Activated B cell treated with CpG ODN at 0.5 μM for 24 hours (primary cell): ENCODE data around the gene ICA1. TPM values are rescaled to one million over a fixed set of nuclear protein-coding genes. Genes with fewer than 3 reads are reported as not detected.
"Not testable (repeated sequence)": the region's sequence is repeated elsewhere in the genome, so short reads cannot be mapped to it uniquely, and the experiment has no call there.

Experiments used
- ATAC-seq: fragments of 200-7000 bp; cut with Tn5 transposase; one replicate; pipeline ENCODE4 v1.10.0; 2021; ENCODE audit warnings: low read depth, mild to moderate bottlenecking, moderate library complexity
- CTCF ChIA-PET: fragments of 350-600 bp; sonication (Branson Sonifier 250); formaldehyde crosslinking; loops from one replicate; lab custom pipeline; 2021; ENCODE audit warnings: antibody characterized with exemption; lab: Charles Lee
- POLR2A ChIA-PET: fragments of 350-600 bp; sonication (Branson Sonifier 250); formaldehyde crosslinking; loops from one replicate; lab custom pipeline; 2021; ENCODE audit warnings: antibody characterized with exemption; lab: Charles Lee
- DNase-seq: peaks from one replicate; pipeline ENCODE4 v3.0.0; 2022
- H3K27ac Mint-ChIP-seq: one replicate; pipeline ENCODE4 v1.8.0; 2020; ENCODE audit warnings: mixed read lengths
- H3K27me3 Mint-ChIP-seq: one replicate; pipeline ENCODE4 v1.8.0; 2021; ENCODE audit warnings: mixed read lengths
- H3K36me3 Mint-ChIP-seq: one replicate; pipeline ENCODE4 v1.8.0; 2021; ENCODE audit warnings: low read depth, mixed read lengths
- H3K4me1 Mint-ChIP-seq: one replicate; pipeline ENCODE4 v1.8.0; 2021; ENCODE audit warnings: mixed read lengths
- H3K4me3 Mint-ChIP-seq: one replicate; pipeline ENCODE4 v1.8.0; 2020; ENCODE audit warnings: mild to moderate bottlenecking, mixed read lengths
- H3K9me3 Mint-ChIP-seq: one replicate; pipeline ENCODE4 v1.8.0; 2020; ENCODE audit warnings: mixed read lengths
- intact Hi-C: fragments of 100-400 bp; cut with micrococcal nuclease; formaldehyde crosslinking; loops from one replicate; pipeline ENCODE4 v1.15.1; 2024
- total RNA-seq: library from RNA; stranded (reverse); gene quantifications from 2 replicates; pipeline ENCODE4 v1.2.3, GENCODE V29; 2022
- TF ChIP-seq, protein P1 (sequence below): fragments of 200-600 bp; IDR thresholded peaks from one replicate; pipeline ENCODE4 v1.8.0; 2022; ENCODE audit warnings: antibody characterized with exemption, mild to moderate bottlenecking

Gene ICA1
- total RNA-seq, 1 donor from 2014 or later = not detected

- no peak overlapping the region for H3K27ac Mint-ChIP-seq
- peaks cover 14% of the 10 kb centered on the region for H3K27me3 Mint-ChIP-seq
- no peaks in the 10 kb centered on the region for H3K4me1 Mint-ChIP-seq
- intact Hi-C loops = no loop called here
- TF ChIP-seq, protein P1, sequence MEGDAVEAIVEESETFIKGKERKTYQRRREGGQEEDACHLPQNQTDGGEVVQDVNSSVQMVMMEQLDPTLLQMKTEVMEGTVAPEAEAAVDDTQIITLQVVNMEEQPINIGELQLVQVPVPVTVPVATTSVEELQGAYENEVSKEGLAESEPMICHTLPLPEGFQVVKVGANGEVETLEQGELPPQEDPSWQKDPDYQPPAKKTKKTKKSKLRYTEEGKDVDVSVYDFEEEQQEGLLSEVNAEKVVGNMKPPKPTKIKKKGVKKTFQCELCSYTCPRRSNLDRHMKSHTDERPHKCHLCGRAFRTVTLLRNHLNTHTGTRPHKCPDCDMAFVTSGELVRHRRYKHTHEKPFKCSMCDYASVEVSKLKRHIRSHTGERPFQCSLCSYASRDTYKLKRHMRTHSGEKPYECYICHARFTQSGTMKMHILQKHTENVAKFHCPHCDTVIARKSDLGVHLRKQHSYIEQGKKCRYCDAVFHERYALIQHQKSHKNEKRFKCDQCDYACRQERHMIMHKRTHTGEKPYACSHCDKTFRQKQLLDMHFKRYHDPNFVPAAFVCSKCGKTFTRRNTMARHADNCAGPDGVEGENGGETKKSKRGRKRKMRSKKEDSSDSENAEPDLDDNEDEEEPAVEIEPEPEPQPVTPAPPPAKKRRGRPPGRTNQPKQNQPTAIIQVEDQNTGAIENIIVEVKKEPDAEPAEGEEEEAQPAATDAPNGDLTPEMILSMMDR = no peak
- no peaks in the 10 kb centered on the region for H3K9me3 Mint-ChIP-seq
- no peaks in the 10 kb centered on the region for H3K36me3 Mint-ChIP-seq
- H3K4me3 Mint-ChIP-seq = no peak overlapping the region
- CTCF ChIA-PET = no interaction called here
- POLR2A ChIA-PET = no interaction called here
- no peak for ATAC-seq
- DNase-seq = no peak
Measured at GRCh38 chr7:8303904-8304528, 42.0 kb upstream of the ICA1 start.

DNA sequence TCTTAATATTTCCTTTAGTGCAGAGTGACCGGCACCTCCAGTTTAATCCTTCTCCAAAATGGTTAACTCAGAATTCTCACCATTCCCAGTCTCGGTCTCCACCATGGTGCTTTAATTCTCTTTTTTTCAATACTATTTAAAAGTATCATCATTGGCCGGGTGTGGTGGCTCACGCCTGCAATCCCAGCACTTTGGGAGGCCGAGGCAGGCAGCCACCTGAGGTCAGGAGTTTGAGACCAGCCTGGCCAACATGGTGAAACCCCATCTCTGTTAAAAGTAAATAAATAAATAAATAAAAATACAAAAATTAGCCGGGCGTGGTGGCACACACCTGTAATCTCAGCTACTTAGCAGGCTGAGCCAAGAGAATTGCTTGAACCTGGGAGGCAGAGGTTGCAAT lies 35.1 kb upstream of the ICA1 start:
- H3K4me1 Mint-ChIP-seq, DNase-seq, H3K9me3 Mint-ChIP-seq, POLR2A ChIA-PET, H3K27me3 Mint-ChIP-seq, ATAC-seq, H3K27ac Mint-ChIP-seq, H3K36me3 Mint-ChIP-seq, H3K4me3 Mint-ChIP-seq: not testable (repeated sequence)
- CTCF ChIA-PET = interaction anchor here (0.7 to 2.7 kb wide), 4 partner anchors 9 to 1194 kb away, joined by 3 to 12 read pairs (median 4); no protein-coding TSS in a partner anchor
- intact Hi-C loops = loop anchor here (2.0 to 5.0 kb wide), 2 partner anchors 615 to 756 kb away; no protein-coding TSS in a partner anchor

GRCh38 chr7:8296362-8296659 lies 34.3 kb upstream of the ICA1 start:
- peaks cover 6% of the 10 kb centered on the region for H3K27me3 Mint-ChIP-seq
- CTCF ChIA-PET = interaction anchor here (0.7 to 2.7 kb wide), 13 partner anchors 10 to 1344 kb away, joined by 3 to 12 read pairs (median 3); no protein-coding TSS in a partner anchor
- H3K4me3 Mint-ChIP-seq = no peak overlapping the region
- no peak for ATAC-seq
- no peaks in the 10 kb centered on the region for H3K36me3 Mint-ChIP-seq
- no peak for DNase-seq
- H3K27ac Mint-ChIP-seq = no peak overlapping the region
- no peaks in the 10 kb centered on the region for H3K9me3 Mint-ChIP-seq
- H3K4me1 Mint-ChIP-seq = no peaks in the 10 kb centered on the region
- POLR2A ChIA-PET = interaction anchor here (0.7 kb wide), 1 partner anchor 1188 kb away, joined by 3 read pairs; no protein-coding TSS in a partner anchor
- TF ChIP-seq, protein P1 = no peak
- intact Hi-C loops = loop anchor here (1.0 to 5.0 kb wide), 5 partner anchors 79 to 872 kb away; no protein-coding TSS in a partner anchor

- Mint-ChIP-seq H3K27ac (no peak overlapping the region), H3K9me3 (no peaks in the 10 kb centered on the region), H3K4me3 (no peak overlapping the region), H3K36me3 (no peaks in the 10 kb centered on the region), H3K4me1 (no peaks in the 10 kb centered on the region), H3K27me3 (peaks cover 6% of the 10 kb centered on the region)
- intact Hi-C loops = loop anchor here (1.0 to 5.0 kb wide), 5 partner anchors 78 to 871 kb away; no protein-coding TSS in a partner anchor
- DNase-seq (no peak), ATAC-seq (peak; percentile 67)
- POLR2A ChIA-PET = interaction anchor here (0.7 kb wide), 1 partner anchor 1188 kb away, joined by 3 read pairs; no protein-coding TSS in a partner anchor
- TF ChIP-seq, protein P1 = no peak
- CTCF ChIA-PET = interaction anchor here (0.7 to 2.7 kb wide), 13 partner anchors 10 to 1344 kb away, joined by 3 to 12 read pairs (median 3); no protein-coding TSS in a partner anchor
Measured at GRCh38 chr7:8295638-8296361, 33.8 kb upstream of the ICA1 start.

GRCh38 chr7:8291397-8292141 lies 29.6 kb upstream of the ICA1 start:
- no peak overlapping the region for H3K4me3 Mint-ChIP-seq
- peaks cover 13% of the 10 kb centered on the region for H3K27me3 Mint-ChIP-seq
- no peak for ATAC-seq
- no peak for DNase-seq
- intact Hi-C loops = no loop called here
- no peaks in the 10 kb centered on the region for H3K9me3 Mint-ChIP-seq
- POLR2A ChIA-PET = no interaction called here
- H3K36me3 Mint-ChIP-seq = no peaks in the 10 kb centered on the region
- no peak overlapping the region for H3K27ac Mint-ChIP-seq
- TF ChIP-seq, protein P1 = no peak
- CTCF ChIA-PET = no interaction called here
- no peaks in the 10 kb centered on the region for H3K4me1 Mint-ChIP-seq
